Suppressor macrophage treated with lipopolysaccharide for 4 hours (primary cell): Measurements from ENCODE around the gene PRDX3.

ENCODE experiments used
- DNase-seq: peaks from one replicate; pipeline ENCODE4 v3.0.0-alpha.2; 2020

Gene PRDX3

GRCh38 chr10:119178372-119179119 is at the start of gene PRDX3:
TSS of gene PRDX3 (minus strand) at chr10:119178812. CDS start at chr10:119178790, 22 bp downstream.
- DNase-seq, result peak; percentile 94

- DNase-seq, result no peak
Observed at GRCh38 chr10:119227825-119228224, 49.2 kb upstream of the PRDX3 start.

- DNase-seq, result no peak
Observed at GRCh38 chr10:119225083-119225658, 46.6 kb upstream of the PRDX3 start.

GRCh38 chr10:119222966-119223386 is 44.4 kb upstream of the PRDX3 start:
- DNase-seq, result no peak

GRCh38 chr10:119222537-119222936 is 43.9 kb upstream of the PRDX3 start:
- no peak for DNase-seq

GRCh38 chr10:119221666-119222065 is 43.1 kb upstream of the PRDX3 start:
- no peak for DNase-seq

- DNase-seq, result no peak
Observed at GRCh38 chr10:119221201-119221600, 42.6 kb upstream of the PRDX3 start.

- no peak for DNase-seq
Observed at GRCh38 chr10:119219871-119220270, 41.3 kb upstream of the PRDX3 start.

- DNase-seq, result no peak
Observed at GRCh38 chr10:119217991-119218490, 39.4 kb upstream of the PRDX3 start.

- DNase-seq, result no peak
Observed at GRCh38 chr10:119217401-119217800, 38.8 kb upstream of the PRDX3 start.

GRCh38 chr10:119216127-119216526 is 37.5 kb upstream of the PRDX3 start:
- DNase-seq, result no peak

- no peak for DNase-seq
Observed at GRCh38 chr10:119215371-119215770, 36.8 kb upstream of the PRDX3 start.

- DNase-seq, result peak; percentile 25
Observed at GRCh38 chr10:119211625-119212441, 33.2 kb upstream of the PRDX3 start.

GRCh38 chr10:119211176-119211575 is 32.6 kb upstream of the PRDX3 start:
- DNase-seq, result no peak

- no peak for DNase-seq
Observed at GRCh38 chr10:119210633-119211032, 32.0 kb upstream of the PRDX3 start.

- DNase-seq, result no peak
Observed at GRCh38 chr10:119209736-119210355, 31.2 kb upstream of the PRDX3 start.

- DNase-seq, result peak; percentile 64
Observed at GRCh38 chr10:119209035-119209735, 30.6 kb upstream of the PRDX3 start.

- no peak for DNase-seq
Observed at GRCh38 chr10:119208553-119208940, 29.9 kb upstream of the PRDX3 start.

GRCh38 chr10:119207713-119208552 is 29.3 kb upstream of the PRDX3 start:
- peak; percentile 41 for DNase-seq

- peak; percentile 98 for DNase-seq
Observed at GRCh38 chr10:119207366-119207666, 28.7 kb upstream of the PRDX3 start, which contains the start of gene GRK5. TSS of gene GRK5 (plus strand) at chr10:119207571. CDS start at chr10:119207918, 347 bp downstream.

GRCh38 chr10:119206603-119207365 is 28.2 kb upstream of the PRDX3 start:
- peak; percentile 79 for DNase-seq
